KMS-11 (cell line): ENCODE data around the gene RCC1.
"Not testable (repeated sequence)": the region's sequence is repeated elsewhere in the genome, so short reads cannot be mapped to it uniquely, and the experiment has no call there.

ENCODE experiments used
- H2AFZ ChIP-seq: fragments of 200-600 bp; sonication (generic); 2 replicates; pipeline ENCODE4 v1.6.1; 2016; ENCODE audit warnings: antibody characterized with exemption, mixed run types, low read depth
- H3K27ac ChIP-seq: fragments of 200-600 bp; sonication (generic); 2 replicates; pipeline ENCODE4 v1.6.1; 2016; ENCODE audit warnings: mild to moderate bottlenecking, mixed run types
- H3K27me3 ChIP-seq: fragments of 200-600 bp; sonication (generic); 2 replicates; pipeline ENCODE4 v1.6.1; 2017; ENCODE audit warnings: mild to moderate bottlenecking, low read depth, mixed run types, moderate library complexity; ENCODE audit not compliant: insufficient read depth
- H3K36me3 ChIP-seq: fragments of 200-600 bp; sonication (generic); 2 replicates; pipeline ENCODE4 v1.6.1; 2017; ENCODE audit warnings: mild to moderate bottlenecking, mixed run types; ENCODE audit not compliant: insufficient read depth
- H3K4me1 ChIP-seq: fragments of 200-600 bp; sonication (generic); 2 replicates; pipeline ENCODE4 v1.6.1; 2016; ENCODE audit warnings: mild to moderate bottlenecking, low read depth, mixed run types; ENCODE audit not compliant: poor library complexity, severe bottlenecking
- H3K4me2 ChIP-seq: fragments of 200-600 bp; sonication (generic); 2 replicates; pipeline ENCODE4 v1.7.0; 2016; ENCODE audit warnings: mild to moderate bottlenecking, mixed run types
- H3K4me3 ChIP-seq: fragments of 200-600 bp; sonication (generic); IDR thresholded peaks from 2 replicates; pipeline ENCODE4 v1.6.1; 2017; ENCODE audit warnings: low read depth, low read length, mixed read lengths; ENCODE audit not compliant: insufficient read depth
- H3K79me2 ChIP-seq: fragments of 200-600 bp; sonication (generic); 2 replicates; pipeline ENCODE4 v1.6.1; 2016; ENCODE audit warnings: low read depth, mixed run types; ENCODE audit not compliant: insufficient read depth
- H3K9ac ChIP-seq: fragments of 200-600 bp; sonication (generic); 2 replicates; pipeline ENCODE4 v1.6.1; 2016; ENCODE audit warnings: mild to moderate bottlenecking, mixed run types
- H4K20me1 ChIP-seq: fragments of 200-600 bp; sonication (generic); 2 replicates; pipeline ENCODE4 v1.6.1; 2016; ENCODE audit warnings: mild to moderate bottlenecking, mixed run types; ENCODE audit not compliant: insufficient read depth
- TF ChIP-seq, protein P1 (sequence below): fragments of 200-600 bp; sonication (generic); conservative IDR thresholded peaks from 2 replicates; pipeline ENCODE4 v1.6.1; 2017; ENCODE audit warnings: low read depth, mild to moderate bottlenecking, antibody characterized with exemption, low read length, moderate library complexity, mixed read lengths

Gene RCC1

DNA sequence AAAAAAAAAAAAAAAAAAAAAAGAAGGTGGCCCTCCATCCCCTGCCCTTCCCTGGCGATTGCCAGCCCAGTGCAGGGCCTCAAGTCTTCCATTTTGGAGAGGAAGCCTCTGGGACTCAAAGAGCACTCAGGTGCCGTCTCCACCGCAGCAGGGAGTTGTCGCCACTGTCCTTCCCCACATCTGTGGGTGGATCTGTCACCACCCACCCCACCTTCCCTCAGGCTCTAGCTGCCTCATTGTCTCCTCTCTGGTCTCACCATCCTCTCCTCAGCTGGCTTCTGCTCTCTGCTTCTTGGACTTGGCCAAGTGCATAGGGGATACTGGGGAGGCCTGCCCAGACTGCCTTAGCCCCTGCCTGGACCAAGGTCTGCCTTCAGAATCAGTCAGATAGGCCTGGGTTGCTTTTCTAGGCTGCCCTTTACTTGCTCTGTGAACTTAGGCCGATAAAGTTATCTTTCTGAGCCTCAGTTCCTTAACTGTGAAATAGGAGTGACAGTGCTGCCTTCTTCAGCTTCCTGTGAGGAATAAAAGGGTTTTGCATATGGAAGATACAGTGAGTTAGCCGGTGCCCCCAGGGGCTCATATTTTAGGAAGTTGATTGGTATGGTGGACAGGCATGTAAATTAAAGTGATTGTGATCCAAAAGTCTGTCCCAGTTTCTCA is 15.8 kb downstream of the RCC1 start:
- no peak overlapping the region for H2AFZ ChIP-seq
- peaks cover 28% of the 10 kb centered on the region for H3K4me1 ChIP-seq
- no peak overlapping the region for H3K4me2 ChIP-seq
- no peak overlapping the region for H3K9ac ChIP-seq
- no peaks in the 10 kb centered on the region for H3K27me3 ChIP-seq
- H3K27ac ChIP-seq = no peak overlapping the region; the same call in 1 of the 2 replicates
- peaks cover 79% of the 10 kb centered on the region for H3K79me2 ChIP-seq
- H4K20me1 ChIP-seq = no peaks in the 10 kb centered on the region
- H3K4me3 ChIP-seq = no peak overlapping the region
- H3K36me3 ChIP-seq = no peaks in the 10 kb centered on the region
- TF ChIP-seq, protein P1, sequence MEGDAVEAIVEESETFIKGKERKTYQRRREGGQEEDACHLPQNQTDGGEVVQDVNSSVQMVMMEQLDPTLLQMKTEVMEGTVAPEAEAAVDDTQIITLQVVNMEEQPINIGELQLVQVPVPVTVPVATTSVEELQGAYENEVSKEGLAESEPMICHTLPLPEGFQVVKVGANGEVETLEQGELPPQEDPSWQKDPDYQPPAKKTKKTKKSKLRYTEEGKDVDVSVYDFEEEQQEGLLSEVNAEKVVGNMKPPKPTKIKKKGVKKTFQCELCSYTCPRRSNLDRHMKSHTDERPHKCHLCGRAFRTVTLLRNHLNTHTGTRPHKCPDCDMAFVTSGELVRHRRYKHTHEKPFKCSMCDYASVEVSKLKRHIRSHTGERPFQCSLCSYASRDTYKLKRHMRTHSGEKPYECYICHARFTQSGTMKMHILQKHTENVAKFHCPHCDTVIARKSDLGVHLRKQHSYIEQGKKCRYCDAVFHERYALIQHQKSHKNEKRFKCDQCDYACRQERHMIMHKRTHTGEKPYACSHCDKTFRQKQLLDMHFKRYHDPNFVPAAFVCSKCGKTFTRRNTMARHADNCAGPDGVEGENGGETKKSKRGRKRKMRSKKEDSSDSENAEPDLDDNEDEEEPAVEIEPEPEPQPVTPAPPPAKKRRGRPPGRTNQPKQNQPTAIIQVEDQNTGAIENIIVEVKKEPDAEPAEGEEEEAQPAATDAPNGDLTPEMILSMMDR = no peak

DNA sequence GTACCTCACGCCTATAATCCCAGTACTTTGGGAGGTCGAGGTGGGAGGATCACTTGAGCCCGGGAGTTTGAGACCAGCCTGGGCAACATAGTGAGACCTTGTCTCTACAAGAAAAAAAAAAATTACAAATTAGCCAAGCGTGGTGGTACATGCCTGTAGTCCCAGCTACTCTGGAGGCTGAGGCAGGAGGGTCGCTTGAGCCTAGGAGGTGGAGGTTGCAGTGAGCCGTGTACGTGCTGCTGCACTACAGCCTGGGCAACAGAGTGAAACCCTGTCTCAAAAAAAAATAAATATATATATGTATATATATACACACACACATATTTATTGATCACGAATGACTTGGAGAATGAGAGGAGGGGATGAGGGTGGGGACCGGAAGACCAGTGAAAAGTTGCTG is 16.7 kb downstream of the RCC1 start:
- H3K4me2 ChIP-seq, H2AFZ ChIP-seq, H3K4me3 ChIP-seq, H4K20me1 ChIP-seq, H3K36me3 ChIP-seq, H3K27ac ChIP-seq, H3K9ac ChIP-seq, H3K27me3 ChIP-seq: not testable (repeated sequence)
- Histone ChIP-seq H3K4me1 (peaks cover 19% of the 10 kb centered on the region), H3K79me2 (peaks cover 88% of the 10 kb centered on the region)

GRCh38 chr1:28525002-28525642 is 19.3 kb downstream of the RCC1 start:
- not testable (repeated sequence) for H3K4me2 ChIP-seq, H3K4me3 ChIP-seq, H2AFZ ChIP-seq, H3K27ac ChIP-seq, H4K20me1 ChIP-seq, H3K27me3 ChIP-seq, H3K4me1 ChIP-seq, H3K36me3 ChIP-seq, H3K9ac ChIP-seq
- peaks cover 85% of the 10 kb centered on the region for H3K79me2 ChIP-seq

- no peak overlapping the region for H3K27ac ChIP-seq
- no peak overlapping the region for H2AFZ ChIP-seq
- no peaks in the 10 kb centered on the region for H3K27me3 ChIP-seq
- H3K36me3 ChIP-seq = no peaks in the 10 kb centered on the region; the same call in 1 of the 2 replicates
- H4K20me1 ChIP-seq = no peaks in the 10 kb centered on the region
- TF ChIP-seq, protein P1 = no peak
- H3K4me3 ChIP-seq = no peak overlapping the region
- H3K9ac ChIP-seq = no peak overlapping the region
- no peaks in the 10 kb centered on the region for H3K4me1 ChIP-seq
- H3K79me2 ChIP-seq = peaks cover 67% of the 10 kb centered on the region
- H3K4me2 ChIP-seq = no peak overlapping the region
These were observed 21.0 kb downstream of the RCC1 start for GRCh38 chr1:28526886-28527285.

GRCh38 chr1:28530456-28530855 is 24.6 kb downstream of the RCC1 start:
- H3K79me2 ChIP-seq = peaks cover 32% of the 10 kb centered on the region

More at GRCh38 chr1:28530456-28530855, 24.6 kb downstream of the RCC1 start:
- H2AFZ ChIP-seq = no peak overlapping the region
- no peak overlapping the region for H3K4me3 ChIP-seq
- H3K27me3 ChIP-seq = no peaks in the 10 kb centered on the region
- TF ChIP-seq, protein P1 = no peak
- H3K4me1 ChIP-seq = no peaks in the 10 kb centered on the region
- no peak overlapping the region for H3K4me2 ChIP-seq
- peaks cover 2% of the 10 kb centered on the region; the same call in 1 of the 2 replicates for H3K36me3 ChIP-seq
- H3K27ac ChIP-seq = no peak overlapping the region
- H3K9ac ChIP-seq = no peak overlapping the region
- H4K20me1 ChIP-seq = no peaks in the 10 kb centered on the region
